SK-N-MC (cell line): ENCODE measurements around the gene CPTP.

Experiments used
- EZH2 ChIP-seq: fragments of 200-600 bp; sonication (generic); IDR thresholded peaks from one replicate; pipeline ENCODE4 v1.6.1; 2017; ENCODE audit warnings: antibody characterized with exemption
- FOXP2 ChIP-seq: optimal IDR thresholded peaks from 2 replicates; pipeline ENCODE3; 2011; ENCODE audit warnings: mild to moderate bottlenecking, moderate library complexity; ENCODE audit not compliant: insufficient read depth; ENCODE audit errors: extremely low read length, control extremely low read depth
- POLR2AphosphoS5 ChIP-seq: IDR thresholded peaks from 2 replicates; pipeline ENCODE4 v1.6.1; 2012; ENCODE audit warnings: mild to moderate bottlenecking, low read depth, low read length, borderline replicate concordance

DNA sequence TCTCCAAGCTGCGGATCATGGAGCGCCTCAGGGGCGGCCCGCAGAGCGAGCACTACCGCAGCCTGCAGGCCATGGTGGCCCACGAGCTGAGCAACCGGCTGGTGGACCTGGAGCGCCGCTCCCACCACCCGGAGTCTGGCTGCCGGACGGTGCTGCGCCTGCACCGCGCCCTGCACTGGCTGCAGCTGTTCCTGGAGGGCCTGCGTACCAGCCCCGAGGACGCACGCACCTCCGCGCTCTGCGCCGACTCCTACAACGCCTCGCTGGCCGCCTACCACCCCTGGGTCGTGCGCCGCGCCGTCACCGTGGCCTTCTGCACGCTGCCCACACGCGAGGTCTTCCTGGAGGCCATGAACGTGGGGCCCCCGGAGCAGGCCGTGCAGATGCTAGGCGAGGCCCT is 2.7 kb downstream of the CPTP start:
- TF ChIP-seq EZH2 (no peak), POLR2AphosphoS5 (no peak), FOXP2 (no peak)
